H9 (cell line): ENCODE results near the gene NYAP2. TPM values are rescaled to one million over a fixed set of nuclear protein-coding genes. Genes with fewer than 3 reads are reported as not detected.

Source experiments
- DNase-seq: peaks from one replicate; pipeline ENCODE4 v3.0.0-alpha.2; 2017
- H2AFZ ChIP-seq: one replicate; pipeline ENCODE4 v1.6.1; 2013; ENCODE audit warnings: mild to moderate bottlenecking, low read length, control low read depth, moderate library complexity
- H2AK5ac ChIP-seq: 2 replicates; pipeline ENCODE4 v1.6.1; 2013; ENCODE audit warnings: low read length, control low read depth, mixed read lengths; ENCODE audit not compliant: insufficient read length
- H2BK120ac ChIP-seq: one replicate; pipeline ENCODE4 v1.6.1; 2013; ENCODE audit warnings: low read depth, mild to moderate bottlenecking, low read length, control low read depth, inconsistent platforms; ENCODE audit not compliant: poor library complexity, severe bottlenecking
- H2BK12ac ChIP-seq: 2 replicates; pipeline ENCODE4 v1.6.1; 2013; ENCODE audit warnings: low read length, control low read depth, mixed read lengths, low read depth; ENCODE audit not compliant: insufficient read length
- H2BK15ac ChIP-seq: 2 replicates; pipeline ENCODE4 v1.6.1; 2013; ENCODE audit warnings: low read depth, low read length, control low read depth
- H2BK20ac ChIP-seq: one replicate; pipeline ENCODE4 v1.6.1; 2013; ENCODE audit warnings: low read depth, mild to moderate bottlenecking, low read length, control low read depth, inconsistent platforms; ENCODE audit not compliant: poor library complexity, severe bottlenecking
- H2BK5ac ChIP-seq: 2 replicates; pipeline ENCODE4 v1.6.1; 2013; ENCODE audit warnings: low read length, control low read depth, mixed read lengths; ENCODE audit not compliant: insufficient read length
- H3K14ac ChIP-seq: 2 replicates; pipeline ENCODE4 v1.6.1; 2013; ENCODE audit warnings: low read length, control low read depth; ENCODE audit not compliant: insufficient read depth
- H3K18ac ChIP-seq: 2 replicates; pipeline ENCODE4 v1.6.1; 2013; ENCODE audit warnings: low read depth, mild to moderate bottlenecking, mixed read lengths, low read length, control low read depth; ENCODE audit not compliant: insufficient read length
- H3K23ac ChIP-seq: 2 replicates; pipeline ENCODE4 v1.6.1; 2013; ENCODE audit warnings: low read length, control low read depth, mixed read lengths, low read depth; ENCODE audit not compliant: insufficient read length
- H3K23me2 ChIP-seq: 2 replicates; pipeline ENCODE4 v1.6.1; 2013; ENCODE audit warnings: low read depth, mild to moderate bottlenecking, mixed read lengths, low read length, control low read depth; ENCODE audit not compliant: insufficient read length, poor library complexity, severe bottlenecking
- H3K27ac ChIP-seq: 2 replicates; pipeline ENCODE4 v1.5.1; 2013; ENCODE audit warnings: low read length, control low read depth, mixed read lengths, low read depth; ENCODE audit not compliant: insufficient read length
- H3K27me3 ChIP-seq: 2 replicates; pipeline ENCODE4 v1.6.1; 2013; ENCODE audit warnings: low read length, control low read depth, inconsistent platforms; ENCODE audit not compliant: insufficient read depth
- H3K4ac ChIP-seq: 2 replicates; pipeline ENCODE4 v1.6.1; 2013; ENCODE audit warnings: low read depth, mild to moderate bottlenecking, control low read depth, inconsistent platforms, low read length, moderate library complexity
- H3K4me1 ChIP-seq: 2 replicates; pipeline ENCODE4 v1.6.1; 2013; ENCODE audit warnings: low read length, control low read depth, inconsistent platforms; ENCODE audit not compliant: insufficient read depth
- H3K4me2 ChIP-seq: 2 replicates; pipeline ENCODE4 v1.6.1; 2013; ENCODE audit warnings: low read length, control low read depth, mixed read lengths; ENCODE audit not compliant: insufficient read length, insufficient read depth
- H3K56ac ChIP-seq: 2 replicates; pipeline ENCODE4 v1.6.1; 2013; ENCODE audit warnings: low read depth, mild to moderate bottlenecking, mixed read lengths, low read length, control low read depth; ENCODE audit not compliant: insufficient read length
- H3K79me1 ChIP-seq: 2 replicates; pipeline ENCODE4 v1.6.1; 2013; ENCODE audit warnings: low read depth, mild to moderate bottlenecking, moderate library complexity, low read length, control low read depth, inconsistent platforms; ENCODE audit not compliant: insufficient read depth, poor library complexity, severe bottlenecking
- H3K79me2 ChIP-seq: 2 replicates; pipeline ENCODE4 v1.6.1; 2013; ENCODE audit warnings: low read length, control low read depth, inconsistent platforms; ENCODE audit not compliant: insufficient read depth
- H3K9ac ChIP-seq: 2 replicates; pipeline ENCODE4 v1.6.1; 2013; ENCODE audit warnings: low read length, control low read depth, mixed read lengths; ENCODE audit not compliant: insufficient read length; ENCODE audit errors: extremely low read depth
- H3K9me3 ChIP-seq: one replicate; pipeline ENCODE4 v1.6.1; 2013; ENCODE audit warnings: low read depth, low read length, inconsistent platforms; ENCODE audit not compliant: control insufficient read depth
- H3T11ph ChIP-seq: one replicate; pipeline ENCODE4 v1.6.1; 2013; ENCODE audit warnings: mild to moderate bottlenecking, low read length, control low read depth, inconsistent platforms
- H4K20me1 ChIP-seq: one replicate; pipeline ENCODE4 v1.6.1; 2013; ENCODE audit not compliant: control insufficient read depth, insufficient read length, insufficient read depth
- H4K5ac ChIP-seq: 2 replicates; pipeline ENCODE4 v1.6.1; 2013; ENCODE audit warnings: low read depth, mild to moderate bottlenecking, mixed read lengths, low read length, control low read depth; ENCODE audit not compliant: insufficient read length
- H4K8ac ChIP-seq: replicated peaks from 2 replicates; pipeline ENCODE4 v1.6.1; 2013; ENCODE audit warnings: low read length, control low read depth, mixed read lengths, low read depth; ENCODE audit not compliant: insufficient read length
- H4K91ac ChIP-seq: 2 replicates; pipeline ENCODE4 v1.6.1; 2013; ENCODE audit warnings: low read depth, mild to moderate bottlenecking, moderate library complexity, mixed read lengths, low read length, control low read depth; ENCODE audit not compliant: insufficient read length
- H3K27ac Mint-ChIP-seq, 3 experiments: 2 replicates in 2 of 3; 3 replicates in 1 of 3; pipeline ENCODE4 v1.8.0; 2020 to 2021; ENCODE audit warnings: mixed read lengths in 3 of 3, mild to moderate bottlenecking in 1 of 3, moderate library complexity in 1 of 3
- H3K27me3 Mint-ChIP-seq: 2 replicates; pipeline ENCODE4 v1.8.0; 2021; ENCODE audit warnings: low read depth, mild to moderate bottlenecking, moderate library complexity, mixed read lengths
- H3K36me3 Mint-ChIP-seq, 3 experiments: 2 replicates in 2 of 3; 3 replicates in 1 of 3; pipeline ENCODE4 v1.8.0; 2020 to 2021; ENCODE audit warnings: low read depth in 3 of 3, mixed read lengths in 3 of 3; ENCODE audit not compliant: insufficient read depth in 1 of 3
- H3K4me1 Mint-ChIP-seq, 2 experiments: 2 replicates each; pipeline ENCODE4 v1.8.0; 2020; ENCODE audit warnings: mixed read lengths in 2 of 2
- H3K4me3 Mint-ChIP-seq, 2 experiments: 2 replicates in 1 of 2; 3 replicates in 1 of 2; pipeline ENCODE4 v1.8.0; 2020 to 2021; ENCODE audit warnings: mild to moderate bottlenecking in 2 of 2, mixed read lengths in 2 of 2, moderate library complexity in 1 of 2
- H3K9me3 Mint-ChIP-seq, 2 experiments: 2 replicates in 1 of 2; 3 replicates in 1 of 2; pipeline ENCODE4 v1.8.0; 2020; ENCODE audit warnings: mild to moderate bottlenecking in 2 of 2, mixed read lengths in 2 of 2, moderate library complexity in 1 of 2
- WGBS: extraction: QIAGEN DNeasy Blood & Tissue Kit; methylation state at CpG from one replicate; pipeline ENCODE4 v1.1.7; 2013; ENCODE audit warnings: missing lambda C conversion rate, low lambda C conversion rate, mixed read lengths; ENCODE audit not compliant: insufficient read length; ENCODE audit errors: extremely low coverage; 5-methylcytosine and 5-hydroxymethylcytosine counted together
- total RNA-seq: library from RNA; stranded (reverse); gene quantifications from 2 replicates; pipeline ENCODE4 v1.2.1, GENCODE V29; 2021
- TF ChIP-seq, protein P1 (sequence below): fragments of 200-600 bp; sonication (generic); conservative IDR thresholded peaks from 3 replicates; pipeline ENCODE4 v1.8.0; 2021; ENCODE audit warnings: antibody characterized with exemption, mild to moderate bottlenecking

Gene NYAP2
- total RNA-seq, 1 experiment from 2014 or later: not detected

DNA sequence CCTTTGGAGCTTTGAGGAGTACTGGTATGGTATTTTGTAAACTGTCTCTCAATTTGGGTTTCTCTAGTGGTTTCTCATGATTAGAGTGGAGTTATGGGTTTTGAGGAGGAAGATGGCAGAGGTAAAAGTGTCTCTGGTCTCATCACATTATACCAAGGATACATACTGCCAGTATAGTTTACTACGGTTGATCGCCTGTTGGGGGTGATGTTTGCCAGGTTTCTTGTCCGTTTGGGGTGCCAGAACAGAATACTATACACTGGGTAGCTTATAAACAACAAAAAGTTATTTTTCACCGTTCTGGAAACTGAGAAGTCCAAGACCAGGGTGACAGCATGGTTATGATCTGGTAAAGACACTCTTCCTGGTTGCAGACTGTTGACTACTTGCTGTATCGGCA, 293.7 kb downstream of the NYAP2 start:
- H4K20me1 ChIP-seq: no peaks in the 10 kb centered on the region
- no peaks in the 10 kb centered on the region for H3K4me1 ChIP-seq
- no peak overlapping the region for H3K4me2 ChIP-seq
- H3K27ac ChIP-seq: no peak overlapping the region
- WGBS: no CpG with 5 or more reads among the region's 5 CpGs
- no peak overlapping the region for H2BK5ac ChIP-seq
- H4K91ac ChIP-seq: no peak overlapping the region
- Mint-ChIP-seq H3K4me1 (no peaks in the 10 kb centered on the region), H3K9me3 (no peaks in the 10 kb centered on the region), H3K27ac (no peak overlapping the region), H3K27me3 (no peaks in the 10 kb centered on the region), H3K36me3 (no peaks in the 10 kb centered on the region), H3K4me3 (no peak overlapping the region)
- no peak overlapping the region for H3K56ac ChIP-seq
- DNase-seq: no peak
- H3K18ac ChIP-seq: no peak overlapping the region
- H2BK12ac ChIP-seq: no peak overlapping the region
- no peak overlapping the region for H4K8ac ChIP-seq
- H2BK20ac ChIP-seq: no peak overlapping the region
- no peaks in the 10 kb centered on the region for H3K79me2 ChIP-seq
- no peak overlapping the region for H3K23ac ChIP-seq
- H3K79me1 ChIP-seq: no peaks in the 10 kb centered on the region
- H2AFZ ChIP-seq: no peak overlapping the region
- H2AK5ac ChIP-seq: no peak overlapping the region
- H2BK120ac ChIP-seq: no peak overlapping the region
- no peaks in the 10 kb centered on the region for H3K23me2 ChIP-seq
- H2BK15ac ChIP-seq: no peak overlapping the region
- TF ChIP-seq, protein P1, sequence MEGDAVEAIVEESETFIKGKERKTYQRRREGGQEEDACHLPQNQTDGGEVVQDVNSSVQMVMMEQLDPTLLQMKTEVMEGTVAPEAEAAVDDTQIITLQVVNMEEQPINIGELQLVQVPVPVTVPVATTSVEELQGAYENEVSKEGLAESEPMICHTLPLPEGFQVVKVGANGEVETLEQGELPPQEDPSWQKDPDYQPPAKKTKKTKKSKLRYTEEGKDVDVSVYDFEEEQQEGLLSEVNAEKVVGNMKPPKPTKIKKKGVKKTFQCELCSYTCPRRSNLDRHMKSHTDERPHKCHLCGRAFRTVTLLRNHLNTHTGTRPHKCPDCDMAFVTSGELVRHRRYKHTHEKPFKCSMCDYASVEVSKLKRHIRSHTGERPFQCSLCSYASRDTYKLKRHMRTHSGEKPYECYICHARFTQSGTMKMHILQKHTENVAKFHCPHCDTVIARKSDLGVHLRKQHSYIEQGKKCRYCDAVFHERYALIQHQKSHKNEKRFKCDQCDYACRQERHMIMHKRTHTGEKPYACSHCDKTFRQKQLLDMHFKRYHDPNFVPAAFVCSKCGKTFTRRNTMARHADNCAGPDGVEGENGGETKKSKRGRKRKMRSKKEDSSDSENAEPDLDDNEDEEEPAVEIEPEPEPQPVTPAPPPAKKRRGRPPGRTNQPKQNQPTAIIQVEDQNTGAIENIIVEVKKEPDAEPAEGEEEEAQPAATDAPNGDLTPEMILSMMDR: peak; percentile 46; the same call in 2 of the 3 replicates
- H3T11ph ChIP-seq: no peak overlapping the region
- H3K27me3 ChIP-seq: no peaks in the 10 kb centered on the region
- H3K9me3 ChIP-seq: no peaks in the 10 kb centered on the region
- H4K5ac ChIP-seq: no peak overlapping the region
- H3K14ac ChIP-seq: no peak overlapping the region
- no peak overlapping the region for H3K9ac ChIP-seq
- no peak overlapping the region for H3K4ac ChIP-seq
